GM12878 (cell line): Measurements from ENCODE around the gene UST.

ENCODE experiments used
- BHLHE40 ChIP-seq, 2 experiments: fragments of 450-650 bp in 1 of 2; IDR thresholded peaks; 2 replicates each; pipeline ENCODE4 v1.6.1; 2011 to 2017; ENCODE audit warnings: low read depth in 2 of 2, borderline replicate concordance in 1 of 2, improper control_type of control experiment in 1 of 2, low read length in 1 of 2, mild to moderate bottlenecking in 1 of 2
- E2F8 ChIP-seq: fragments of 450-650 bp; IDR thresholded peaks from 2 replicates; pipeline ENCODE4 v1.6.1; 2018; ENCODE audit warnings: mild to moderate bottlenecking, low read depth, moderate library complexity; ENCODE audit not compliant: partially characterized antibody
- KDM1A ChIP-seq: fragments of 200-600 bp; sonication (generic); IDR thresholded peaks from 2 replicates; pipeline ENCODE4 v1.6.1; 2016; ENCODE audit warnings: borderline replicate concordance
- POLR2A ChIP-seq: IDR thresholded peaks from 2 replicates; pipeline ENCODE4 v1.6.1; 2011; ENCODE audit warnings: low read depth, mild to moderate bottlenecking, low read length
- POLR2AphosphoS2 ChIP-seq: IDR thresholded peaks from 2 replicates; pipeline ENCODE4 v1.6.1; 2011; ENCODE audit warnings: low read depth, mild to moderate bottlenecking, low read length, improper control_type of control experiment, moderate library complexity
- POLR2AphosphoS5 ChIP-seq: IDR thresholded peaks from 2 replicates; pipeline ENCODE4 v1.6.1; 2011; ENCODE audit warnings: mild to moderate bottlenecking, low read length, inconsistent platforms
- TCF12 ChIP-seq: IDR thresholded peaks from 2 replicates; pipeline ENCODE4 v1.6.1; 2011; ENCODE audit warnings: low read depth, mild to moderate bottlenecking, low read length
- TF ChIP-seq, protein P1 (sequence below), 3 experiments: IDR thresholded peaks in 2 of 3; conservative IDR thresholded peaks in 1 of 3; 2 replicates each; pipeline ENCODE4 v1.5.1; 2011; ENCODE audit warnings: low read depth in 3 of 3, low read length in 3 of 3, mild to moderate bottlenecking in 3 of 3, control low read depth in 2 of 3, moderate library complexity in 2 of 3, inconsistent platforms in 1 of 3, mixed read lengths in 1 of 3; ENCODE audit not compliant: control insufficient read depth in 2 of 3, insufficient read depth in 1 of 3; ENCODE audit errors: extremely low read depth in 1 of 3

GRCh38 chr6:148790817-148791216 is 44.0 kb downstream of the UST start:
- TF ChIP-seq POLR2A: no peak
- no peak for TF ChIP-seq TCF12
- no peak for TF ChIP-seq POLR2AphosphoS5
- TF ChIP-seq POLR2AphosphoS2: no peak
- TF ChIP-seq KDM1A: no peak
- TF ChIP-seq, protein P1, sequence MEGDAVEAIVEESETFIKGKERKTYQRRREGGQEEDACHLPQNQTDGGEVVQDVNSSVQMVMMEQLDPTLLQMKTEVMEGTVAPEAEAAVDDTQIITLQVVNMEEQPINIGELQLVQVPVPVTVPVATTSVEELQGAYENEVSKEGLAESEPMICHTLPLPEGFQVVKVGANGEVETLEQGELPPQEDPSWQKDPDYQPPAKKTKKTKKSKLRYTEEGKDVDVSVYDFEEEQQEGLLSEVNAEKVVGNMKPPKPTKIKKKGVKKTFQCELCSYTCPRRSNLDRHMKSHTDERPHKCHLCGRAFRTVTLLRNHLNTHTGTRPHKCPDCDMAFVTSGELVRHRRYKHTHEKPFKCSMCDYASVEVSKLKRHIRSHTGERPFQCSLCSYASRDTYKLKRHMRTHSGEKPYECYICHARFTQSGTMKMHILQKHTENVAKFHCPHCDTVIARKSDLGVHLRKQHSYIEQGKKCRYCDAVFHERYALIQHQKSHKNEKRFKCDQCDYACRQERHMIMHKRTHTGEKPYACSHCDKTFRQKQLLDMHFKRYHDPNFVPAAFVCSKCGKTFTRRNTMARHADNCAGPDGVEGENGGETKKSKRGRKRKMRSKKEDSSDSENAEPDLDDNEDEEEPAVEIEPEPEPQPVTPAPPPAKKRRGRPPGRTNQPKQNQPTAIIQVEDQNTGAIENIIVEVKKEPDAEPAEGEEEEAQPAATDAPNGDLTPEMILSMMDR (IDR thresholded peaks at IDR 0.05 in 2 of 3, conservative IDR thresholded peaks at IDR 0.05 in 1 of 3; ENCODE audit: control insufficient read depth in 2 of 3, extremely low read depth in 1 of 3, insufficient read depth in 1 of 3, low read depth in 3 of 3, low read length in 3 of 3): no peak
- no peak for TF ChIP-seq E2F8
- TF ChIP-seq BHLHE40 (IDR thresholded peaks at IDR 0.05; ENCODE audit: borderline replicate concordance in 1 of 2, low read depth in 2 of 2, low read length in 1 of 2): no peak; a peak in 1 of 4 replicates
